HCT116 (cell line): ENCODE data around the gene PPM1E. TPM values are rescaled to one million over a fixed set of nuclear protein-coding genes. Genes with fewer than 3 reads are reported as not detected.
A peak's percentile ranks its signal among the peaks of the same experiment; 100 is the strongest.

Source experiments
- ATAC-seq: fragments of 200-7000 bp; cut with Tn5 transposase; 2 replicates; pipeline ENCODE4 v1.9.1; 2020; ENCODE audit warnings: mild to moderate bottlenecking, moderate library complexity
- BruUV-seq: library from RNA; stranded (reverse); fragments of 400-500 nt; replicated peaks from 2 replicates; lab custom pipeline; 2021; lab: Mats Ljungman, UMichigan
- CTCF ChIA-PET: fragments of 300-600 bp; sonication (Branson Sonifier 250); formaldehyde crosslinking; loops from one replicate; lab custom pipeline; 2021; ENCODE audit warnings: antibody characterized with exemption; lab: Charles Lee
- POLR2A ChIA-PET: fragments of 300-600, 350-600 bp; sonication (Branson Sonifier 250); formaldehyde crosslinking; loops from one replicate; lab custom pipeline; 2021; ENCODE audit warnings: antibody characterized with exemption; lab: Charles Lee
- RAD21 ChIA-PET, 2 experiments: fragments of 300-600 bp; sonication (Branson Sonifier 250); formaldehyde crosslinking; loops; one replicate each; lab custom pipeline; 2023; ENCODE audit warnings: low total read pairs in 2 of 2; ENCODE audit not compliant: uncharacterized antibody in 2 of 2, unreplicated experiment in 2 of 2, low non-redundant PET in 1 of 2; lab: Charles Lee
- DNase-seq: peaks from one replicate; pipeline ENCODE4 v3.0.0-alpha.2; 2010; ENCODE audit warnings: low read depth, low spot score
- H2AFZ ChIP-seq: fragments of 200-600 bp; shearing (Covaris generic), sonication (generic); 2 replicates; pipeline ENCODE4 v1.6.1; 2017; ENCODE audit warnings: low read depth, mixed run types, mixed read lengths, antibody characterized with exemption, low read length; ENCODE audit not compliant: poor library complexity, severe bottlenecking
- H3K27ac ChIP-seq: 2 replicates; pipeline ENCODE4 v1.5.1; 2012; ENCODE audit warnings: low read depth, low read length
- H3K27me3 ChIP-seq: fragments of 200-600 bp; sonication (generic); 2 replicates; pipeline ENCODE4 v1.6.1; 2016; ENCODE audit warnings: mixed run types, low read length, mixed read lengths; ENCODE audit not compliant: insufficient read depth
- H3K36me3 ChIP-seq, 2 experiments: fragments of 200-500 bp in 1 of 2; fragments of 200-600 bp in 1 of 2; sonication (Bioruptor generic) in 1 of 2; sonication (generic) in 1 of 2; 2 replicates each; pipeline versions ENCODE4 v1.5.1 to v1.6.1; 2014 to 2016; ENCODE audit warnings: low read length in 2 of 2, inconsistent platforms in 1 of 2, mixed read lengths in 1 of 2, mixed run types in 1 of 2; ENCODE audit not compliant: insufficient read depth in 2 of 2, control insufficient read depth in 1 of 2
- H3K4me1 ChIP-seq, 2 experiments: fragments of 200-600 bp in 1 of 2; sonication (generic) in 1 of 2; 2 replicates each; pipeline versions ENCODE4 v1.5.1 to v1.6.1; 2012 to 2017; ENCODE audit warnings: low read length in 2 of 2, inconsistent platforms in 1 of 2, mild to moderate bottlenecking in 1 of 2, mixed read lengths in 1 of 2, mixed run types in 1 of 2, moderate library complexity in 1 of 2; ENCODE audit not compliant: insufficient read depth in 2 of 2, control insufficient read depth in 1 of 2
- H3K4me2 ChIP-seq: fragments of 200-600 bp; sonication (generic); 2 replicates; pipeline ENCODE4 v1.6.1; 2017; ENCODE audit warnings: mixed run types, low read length, mixed read lengths
- H3K4me3 ChIP-seq, 2 experiments: fragments of 200-600 bp in 1 of 2; sonication (generic) in 1 of 2; replicated peaks in 1 of 2; 2 replicates each; pipeline ENCODE4 v1.5.1; 2011 to 2016; ENCODE audit warnings: low read length in 2 of 2, control low read depth in 1 of 2, low read depth in 1 of 2, mild to moderate bottlenecking in 1 of 2, mixed read lengths in 1 of 2, mixed run types in 1 of 2
- H3K79me2 ChIP-seq: fragments of 200-600 bp; sonication (generic); 2 replicates; pipeline ENCODE4 v1.6.1; 2017; ENCODE audit warnings: mild to moderate bottlenecking, mixed run types, low read length, moderate library complexity, mixed read lengths; ENCODE audit not compliant: insufficient read depth
- H3K9ac ChIP-seq: fragments of 200-600 bp; sonication (generic); 2 replicates; pipeline ENCODE4 v1.6.1; 2016; ENCODE audit warnings: low read length, mixed read lengths
- H3K9me2 ChIP-seq: fragments of 200-600 bp; sonication (generic), shearing (Covaris generic); 2 replicates; pipeline ENCODE4 v1.6.1; 2017; ENCODE audit warnings: mixed run types, mild to moderate bottlenecking, moderate library complexity; ENCODE audit not compliant: insufficient read depth
- H3K9me3 ChIP-seq, 2 experiments: fragments of 200-500 bp in 1 of 2; fragments of 200-600 bp in 1 of 2; sonication (Bioruptor generic) in 1 of 2; sonication (generic) in 1 of 2; 2 replicates each; pipeline ENCODE4 v1.6.1; 2014 to 2017; ENCODE audit warnings: low read length in 2 of 2, mixed read lengths in 2 of 2, inconsistent platforms in 1 of 2, low read depth in 1 of 2, mild to moderate bottlenecking in 1 of 2, mixed run types in 1 of 2, moderate library complexity in 1 of 2; ENCODE audit not compliant: control insufficient read depth in 1 of 2, insufficient read depth in 1 of 2
- H4K20me1 ChIP-seq: fragments of 200-600 bp; sonication (generic), shearing (Covaris generic); 2 replicates; pipeline ENCODE4 v1.6.1; 2017; ENCODE audit warnings: mixed run types, mild to moderate bottlenecking, moderate library complexity; ENCODE audit not compliant: insufficient read depth
- CBX3 ChIP-seq: IDR thresholded peaks from 2 replicates; pipeline ENCODE4 v1.6.1; 2012; ENCODE audit warnings: low read depth
- CTCF ChIP-seq, 3 experiments: fragments of 200-600 bp in 1 of 3; sonication (generic) in 1 of 3; IDR thresholded peaks in 2 of 3; conservative IDR thresholded peaks in 1 of 3; 2 replicates each; pipeline ENCODE4 v1.5.1; 2012 to 2017; ENCODE audit warnings: low read depth in 2 of 3, low read length in 2 of 3, antibody characterized with exemption in 1 of 3, borderline replicate concordance in 1 of 3, control low read depth in 1 of 3, mild to moderate bottlenecking in 1 of 3, mixed read lengths in 1 of 3, mixed run types in 1 of 3, moderate library complexity in 1 of 3; ENCODE audit not compliant: insufficient read depth in 1 of 3
- EZH2 ChIP-seq: fragments of 200-600 bp; sonication (generic); IDR thresholded peaks from 2 replicates; pipeline ENCODE4 v1.6.1; 2017; ENCODE audit warnings: antibody characterized with exemption, mixed run types
- POLR2A ChIP-seq: IDR thresholded peaks from 2 replicates; pipeline ENCODE4 v1.7.0; 2011; ENCODE audit warnings: borderline replicate concordance; ENCODE audit not compliant: insufficient read depth, insufficient read length; ENCODE audit errors: extremely low read depth
- RAD21 ChIP-seq: IDR thresholded peaks from 2 replicates; pipeline ENCODE4 v1.6.1; 2012; ENCODE audit warnings: low read depth, mild to moderate bottlenecking
- ZBTB33 ChIP-seq: IDR thresholded peaks from 2 replicates; pipeline ENCODE4 v1.6.1; 2011; ENCODE audit warnings: mild to moderate bottlenecking, low read length, moderate library complexity; ENCODE audit not compliant: insufficient replicate concordance; ENCODE audit errors: extremely low read depth
- ZFX ChIP-seq: fragments of 450-650 bp; IDR thresholded peaks from 2 replicates; pipeline ENCODE4 v1.6.1; 2017
- intact Hi-C: fragments of 100-400 bp; cut with micrococcal nuclease; formaldehyde crosslinking; loops from 2 replicates; pipeline ENCODE4 v1.10.0; 2022
- total RNA-seq: library from RNA; stranded (reverse); gene quantifications from one replicate; pipeline ENCODE4 v1.2.1, GENCODE V29; 2021; ENCODE audit not compliant: unreplicated experiment

Gene PPM1E
- total RNA-seq, 1 experiment from 2014 or later: 0.02 TPM

DNA sequence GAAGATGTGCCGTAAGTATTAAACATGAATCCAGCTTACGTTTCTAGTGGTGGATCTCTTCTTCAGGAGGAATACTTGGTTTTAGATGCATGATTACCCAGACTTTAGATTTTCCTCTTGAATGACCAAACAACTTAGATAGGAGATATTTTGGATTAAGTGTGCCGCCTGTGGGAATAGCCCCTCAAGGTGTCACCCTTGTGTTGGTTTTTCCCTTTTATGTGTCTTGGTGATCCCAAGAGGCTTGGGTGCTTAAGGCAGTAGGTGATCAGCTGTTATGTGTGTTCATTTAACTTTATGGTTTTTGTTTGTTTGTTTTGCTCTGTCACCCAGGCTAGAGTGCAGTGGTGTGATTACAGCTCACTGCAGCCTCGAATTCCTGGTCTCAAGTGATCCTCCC is 115.1 kb downstream of the PPM1E start:
- Histone ChIP-seq H3K4me2 (no peak overlapping the region), H4K20me1 (no peaks in the 10 kb centered on the region), H3K4me1 (no peaks in the 10 kb centered on the region), H3K9ac (no peak overlapping the region), H2AFZ (no peak overlapping the region), H3K79me2 (no peaks in the 10 kb centered on the region), H3K9me2 (no peaks in the 10 kb centered on the region), H3K27me3 (no peaks in the 10 kb centered on the region), H3K4me3 (no peak overlapping the region), H3K36me3 (no peaks in the 10 kb centered on the region), H3K9me3 (no peaks in the 10 kb centered on the region), H3K27ac (no peak overlapping the region)
- TF ChIP-seq POLR2A (no peak), CTCF (IDR thresholded peaks at IDR 0.05 in 2 of 3, conservative IDR thresholded peaks at IDR 0.05 in 1 of 3; ENCODE audit: borderline replicate concordance in 1 of 3, insufficient read depth in 1 of 3, low read depth in 2 of 3, low read length in 2 of 3) (peak in 2 of 3 experiments; percentile 8 to 30; a peak in 1 of 6 replicates), ZFX (no peak), RAD21 (peak; percentile 52), EZH2 (no peak), CBX3 (no peak), ZBTB33 (no peak)
- ChIA-PET CTCF (interaction anchor here (0.9 to 1.3 kb wide), 2 partner anchors 9 to 134 kb away, joined by 3 to 5 read pairs; no protein-coding TSS in a partner anchor), POLR2A (no interaction called here), RAD21 (no interaction called here)
- intact Hi-C loops: no loop called here
- no peak for DNase-seq
- no TSS peak for BruUV-seq
- peak; percentile 67; the same call in 1 of the 2 replicates for ATAC-seq
